Dermis blood vessel endothelial cell (primary cell): Measurements from ENCODE around the gene DTWD2. TPM values are rescaled to one million over a fixed set of nuclear protein-coding genes. Genes with fewer than 3 reads are reported as not detected.
"Not testable (repeated sequence)": the region's sequence is repeated elsewhere in the genome, so short reads cannot be mapped to it uniquely, and the experiment has no call there.

Source experiments
- DNase-seq: peaks from one replicate; pipeline ENCODE4 v3.0.0; 2010
- total RNA-seq: library from RNA; depleted of rRNA; stranded (reverse); fragments of >200 nt; gene quantifications from 2 replicates; pipeline ENCODE4 v1.2.3, GENCODE V29; 2014

Gene DTWD2
- total RNA-seq, 1 donor from 2014 or later, result 3.2 TPM

- DNase-seq, result no peak
Observed at GRCh38 chr5:118946138-118946800, 42.1 kb downstream of the DTWD2 start.

GRCh38 chr5:118937393-118938061 is 50.8 kb downstream of the DTWD2 start:
- no peak for DNase-seq

DNA sequence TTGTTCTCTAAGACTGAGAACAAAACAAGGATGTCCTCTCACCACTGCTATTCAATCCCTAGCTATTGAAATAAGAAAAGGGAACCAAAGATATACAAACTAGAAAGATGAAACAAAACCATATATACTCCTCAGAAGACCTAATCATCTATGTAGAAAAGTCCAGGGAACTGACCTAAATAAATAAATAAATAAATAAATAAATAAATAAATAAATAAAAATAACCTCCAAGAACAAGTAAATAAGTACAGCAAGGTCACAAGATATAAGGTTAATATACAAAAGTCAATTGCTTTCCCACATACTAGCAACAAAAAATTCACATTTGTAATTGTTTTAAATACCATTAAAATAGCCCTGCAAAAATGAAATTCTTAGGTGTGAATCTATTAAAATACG is 54.6 kb downstream of the DTWD2 start:
- no peak for DNase-seq

DNA sequence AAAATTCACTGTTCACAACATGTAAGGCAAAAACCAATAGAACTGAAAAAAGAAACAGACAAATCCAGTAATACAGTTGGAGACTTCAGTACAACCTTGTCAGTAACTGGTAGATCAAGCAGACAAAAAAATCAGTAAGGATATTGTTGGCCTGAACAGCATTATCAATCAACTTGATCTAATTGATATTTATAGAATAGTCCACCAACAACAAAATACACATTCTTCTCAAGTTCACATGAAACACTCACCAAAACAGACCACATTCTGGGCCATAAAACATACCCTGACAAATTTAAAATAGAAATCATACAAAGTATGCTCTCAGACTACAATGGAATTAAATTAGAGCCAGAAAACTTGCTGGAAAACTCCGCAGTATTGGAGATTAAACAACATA is 56.8 kb downstream of the DTWD2 start:
- DNase-seq, result no peak

DNA sequence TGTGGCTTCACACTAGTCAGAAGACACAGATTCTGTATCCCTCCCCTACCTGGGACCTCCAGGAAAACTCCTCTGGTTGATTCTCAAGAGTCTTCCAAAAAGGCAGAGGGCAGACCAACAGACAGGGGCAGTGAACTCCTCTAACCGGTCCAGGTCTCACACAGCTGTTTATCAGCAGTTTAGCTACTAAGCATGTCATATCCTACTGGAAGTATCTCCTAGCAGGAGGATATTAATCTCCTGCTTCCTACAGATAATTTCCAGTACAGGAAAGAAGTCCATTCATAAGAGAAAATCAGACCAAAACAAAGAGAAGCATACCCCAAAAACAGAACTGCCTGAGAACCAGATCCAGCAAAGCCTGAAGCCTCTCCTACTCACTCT is 64.3 kb downstream of the DTWD2 start:
- no peak for DNase-seq

- peak; percentile 10 for DNase-seq
Observed at GRCh38 chr5:118923295-118924005, 64.9 kb downstream of the DTWD2 start.

DNA sequence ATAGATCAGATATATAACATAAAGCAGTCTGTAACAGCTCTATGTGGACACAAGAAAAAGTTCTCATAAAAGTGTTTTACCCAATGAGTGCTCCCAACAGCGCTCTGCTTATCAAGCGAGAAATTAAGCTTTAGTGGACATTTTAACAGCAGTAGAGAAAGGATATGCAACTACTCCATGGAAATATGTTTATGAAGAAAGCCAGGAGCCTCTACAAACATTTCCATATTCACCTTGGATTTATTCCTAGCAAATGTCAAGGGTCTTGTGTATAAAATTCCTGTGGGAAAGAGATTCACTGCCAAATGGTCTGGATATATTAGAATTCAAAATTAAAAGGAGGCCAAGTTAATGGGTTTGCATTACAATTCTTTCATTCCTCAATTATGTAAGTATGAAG is 66.5 kb downstream of the DTWD2 start:
- no peak for DNase-seq

- DNase-seq, result no peak
Observed at GRCh38 chr5:118919016-118919415, 69.3 kb downstream of the DTWD2 start.

- no peak for DNase-seq
Observed at GRCh38 chr5:118918232-118918631, 70.1 kb downstream of the DTWD2 start.

DNA sequence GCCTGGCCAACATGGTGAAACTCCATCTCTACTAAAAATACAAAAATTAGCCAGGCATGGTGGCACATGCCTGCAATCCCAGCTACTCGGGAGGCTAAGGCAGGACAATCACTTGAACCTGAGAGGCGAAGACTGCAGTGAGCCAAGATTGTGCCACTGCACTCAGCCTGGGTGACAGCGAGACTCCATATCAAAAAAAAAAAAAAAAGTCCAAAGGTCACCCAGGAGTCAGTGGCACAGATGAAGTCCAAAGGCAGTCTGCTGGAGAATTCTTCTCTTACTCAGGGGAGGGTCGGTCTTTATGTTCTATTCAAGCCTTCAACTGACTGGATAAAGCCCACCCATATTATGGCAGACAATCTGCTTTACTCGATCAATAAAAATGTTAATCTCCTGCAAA is 80.8 kb downstream of the DTWD2 start:
- DNase-seq, result not testable (repeated sequence)

DNA sequence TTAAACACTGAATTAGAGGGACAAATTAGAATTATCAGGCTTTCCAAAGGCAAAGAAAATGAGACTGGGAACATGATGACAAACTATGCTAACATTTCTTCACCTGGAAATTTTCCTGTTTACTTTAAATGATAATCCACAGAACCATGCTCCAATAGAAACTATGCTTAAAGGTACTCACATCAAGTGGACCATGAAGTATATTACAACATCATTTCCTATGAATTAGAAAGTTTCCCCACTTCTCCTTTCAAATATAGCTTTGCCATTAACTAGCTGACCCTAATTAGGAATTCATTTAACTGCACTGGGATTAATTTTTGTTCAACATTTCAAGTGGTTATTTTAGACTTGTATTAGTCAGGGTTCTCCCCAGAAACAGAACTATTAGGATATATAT is 81.4 kb downstream of the DTWD2 start:
- DNase-seq, result no peak

- DNase-seq, result no peak
Observed at GRCh38 chr5:118905196-118905595, 83.2 kb downstream of the DTWD2 start.

- DNase-seq, result no peak
Observed at GRCh38 chr5:118902656-118903438, 85.5 kb downstream of the DTWD2 start.

DNA sequence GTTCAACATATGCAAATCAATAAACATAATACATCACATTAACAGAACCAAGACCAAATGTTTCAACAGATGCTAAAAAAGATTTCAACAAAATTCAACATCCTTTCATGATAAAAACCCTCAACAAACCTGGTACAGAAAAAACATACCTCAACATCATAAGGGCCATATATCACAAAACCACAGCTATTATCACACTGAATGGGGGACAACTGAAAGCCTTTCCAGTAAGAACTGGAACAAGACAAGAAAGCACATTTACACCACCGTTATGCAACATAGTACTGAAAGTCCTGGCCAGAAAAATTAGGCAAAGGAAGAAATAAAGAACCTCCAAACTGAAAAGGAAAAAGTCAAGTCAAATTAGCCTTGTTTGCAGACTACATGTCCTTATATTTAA is 93.6 kb downstream of the DTWD2 start:
- no peak for DNase-seq

- no peak for DNase-seq
Observed at GRCh38 chr5:118891252-118891651, 97.1 kb downstream of the DTWD2 start.

DNA sequence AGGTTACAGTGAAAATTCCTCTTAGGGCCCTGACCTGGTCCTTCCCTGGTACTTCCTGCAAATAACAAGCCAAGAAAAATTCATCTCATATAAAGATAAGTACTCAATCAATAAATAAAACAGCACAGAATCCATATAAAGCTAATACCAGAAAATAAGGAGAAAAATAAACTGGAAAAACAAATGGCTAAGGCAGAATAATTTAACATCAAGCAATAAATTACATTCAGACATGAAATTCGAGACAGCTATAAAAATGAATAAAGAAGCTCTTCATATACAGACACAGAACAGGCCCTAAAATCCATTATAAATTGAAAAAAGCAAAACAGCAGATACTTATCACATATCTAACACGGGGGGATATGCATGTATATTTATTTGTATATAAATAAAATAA is 99.2 kb downstream of the DTWD2 start:
- no peak for DNase-seq

GRCh38 chr5:118888556-118888955 is 99.8 kb downstream of the DTWD2 start:
- DNase-seq, result no peak

DNA sequence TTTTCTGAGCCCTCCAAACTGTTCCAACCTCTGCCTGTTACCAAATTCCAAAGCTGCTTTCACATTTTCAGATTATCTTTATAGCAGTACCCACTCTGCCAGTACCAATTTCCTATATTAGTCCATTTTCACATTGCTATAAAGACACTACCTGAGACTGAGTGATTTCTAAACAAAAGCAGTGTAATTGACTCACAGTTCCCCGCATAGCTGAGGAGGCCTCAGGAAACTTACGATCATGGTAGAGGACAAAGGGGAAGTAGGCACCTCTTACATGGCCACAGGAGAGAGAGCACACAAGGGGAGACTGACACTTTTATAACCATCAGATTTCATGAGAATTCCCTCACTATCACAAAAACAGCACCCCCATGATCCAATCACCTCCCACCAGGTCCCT is 105.0 kb downstream of the DTWD2 start:
- DNase-seq, result no peak

DNA sequence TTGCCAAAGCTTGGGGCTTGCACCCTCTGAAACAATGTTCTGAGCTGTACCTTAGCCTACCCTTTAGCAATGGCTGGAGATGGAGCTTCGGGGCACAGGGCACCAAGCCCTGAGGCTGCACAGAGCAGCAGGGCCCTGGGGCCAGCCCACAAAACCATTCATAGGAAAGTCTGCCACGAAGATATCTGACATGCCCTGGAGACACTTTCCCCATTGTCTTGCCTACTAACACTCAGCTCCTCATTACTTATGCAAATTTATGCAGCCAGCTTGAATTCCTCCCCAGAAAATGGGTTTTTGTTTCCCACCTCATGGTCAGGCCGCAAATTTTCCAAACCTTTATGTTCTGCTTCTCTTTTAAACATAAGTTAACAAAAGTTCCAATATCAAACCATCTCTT is 105.7 kb downstream of the DTWD2 start:
- no peak for DNase-seq

DNA sequence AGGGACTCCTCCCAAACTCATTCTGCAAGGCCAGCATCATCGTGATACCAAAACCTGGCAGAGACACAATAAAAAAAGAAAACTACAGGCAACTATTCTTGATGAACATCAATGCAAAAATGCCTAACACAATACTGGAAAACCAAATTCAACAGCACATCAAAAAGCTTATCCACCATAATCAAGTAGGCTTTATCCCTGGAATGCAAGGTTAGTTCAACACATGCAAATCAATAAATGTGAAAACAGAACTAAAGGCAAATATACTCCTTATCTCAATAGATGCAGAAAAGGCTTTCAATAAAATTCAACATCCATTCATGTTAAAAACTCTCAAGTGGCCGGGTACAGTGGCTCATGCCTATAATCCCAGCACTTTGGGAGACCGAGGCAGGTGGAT is 111.5 kb downstream of the DTWD2 start:
- not testable (repeated sequence) for DNase-seq

GRCh38 chr5:118875131-118875530 is 113.2 kb downstream of the DTWD2 start:
- no peak for DNase-seq

- no peak for DNase-seq
Observed at GRCh38 chr5:118873417-118873816, 114.9 kb downstream of the DTWD2 start.

DNA sequence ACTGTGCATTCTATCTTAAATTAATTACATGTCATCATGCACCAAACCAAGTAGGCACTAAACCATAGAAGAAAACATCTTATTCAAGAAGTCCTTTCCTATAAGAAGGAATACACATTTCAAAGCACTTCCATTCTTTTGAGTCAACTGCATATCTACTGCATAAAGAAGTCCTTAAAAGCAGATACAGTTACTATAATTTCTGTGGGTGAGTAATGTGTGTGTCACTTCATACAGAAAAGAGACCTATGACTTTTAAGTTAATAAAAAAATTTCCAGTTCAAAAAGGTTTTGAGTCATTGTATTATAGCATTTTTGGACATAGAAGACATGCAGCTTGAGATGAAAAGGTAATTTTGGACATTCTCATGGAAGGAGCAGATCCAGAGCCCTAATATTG is 125.0 kb downstream of the DTWD2 start:
- no peak for DNase-seq
